Hematopoietic multipotent progenitor cell treated with erythropoietin and hydrocortisone succinate and interleukin-3 and kit ligand, for 8 days (in vitro differentiated cells): ENCODE results near the gene SART1.

Experiments
- DNase-seq: peaks from one replicate; pipeline ENCODE4 v3.0.0-alpha.2; 2015

The SART1 gene

DNA sequence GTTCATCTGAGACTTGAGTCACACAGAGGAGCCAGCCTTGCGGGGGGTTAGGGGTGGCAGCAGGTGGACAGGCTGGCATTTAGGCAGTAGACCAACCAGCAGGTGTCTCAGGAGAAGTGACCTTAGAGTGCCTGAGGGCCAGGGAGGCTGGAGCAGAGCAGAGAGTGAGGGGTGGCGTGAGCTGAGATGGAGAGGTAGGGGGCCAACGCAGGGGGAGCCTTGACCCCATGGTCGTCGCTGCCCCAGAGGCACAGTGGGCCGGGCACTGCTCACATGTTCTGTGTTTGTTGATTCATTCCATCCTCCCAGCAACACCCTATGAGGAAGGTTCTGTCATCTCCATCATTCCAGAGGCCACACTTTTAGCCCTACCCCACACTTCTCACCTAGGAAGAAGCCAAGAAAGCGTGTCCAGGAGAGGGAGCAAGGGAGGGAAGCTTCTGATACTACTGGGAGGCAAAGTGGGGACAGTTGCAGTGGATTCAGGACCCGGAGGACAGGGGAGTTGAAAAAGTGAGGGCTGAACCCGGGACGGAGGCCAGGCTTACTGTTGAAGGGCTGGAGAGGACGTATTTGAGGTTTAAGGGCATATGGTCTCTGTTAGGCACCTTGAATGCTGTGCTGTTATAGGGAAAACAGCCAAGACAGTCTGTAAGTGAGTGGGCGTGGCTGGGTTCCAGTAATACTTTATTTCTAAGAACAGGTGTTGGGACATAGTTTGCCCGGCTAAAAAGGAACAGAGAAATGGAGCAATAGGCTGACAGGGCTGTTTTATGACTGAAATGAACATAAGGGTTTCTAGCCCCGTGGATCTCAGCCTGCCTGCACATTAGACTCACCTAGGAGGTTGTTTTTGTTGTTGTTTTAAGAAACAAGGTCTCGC lies 7.3 kb downstream of the SART1 start:
- DNase-seq = no peak

DNA sequence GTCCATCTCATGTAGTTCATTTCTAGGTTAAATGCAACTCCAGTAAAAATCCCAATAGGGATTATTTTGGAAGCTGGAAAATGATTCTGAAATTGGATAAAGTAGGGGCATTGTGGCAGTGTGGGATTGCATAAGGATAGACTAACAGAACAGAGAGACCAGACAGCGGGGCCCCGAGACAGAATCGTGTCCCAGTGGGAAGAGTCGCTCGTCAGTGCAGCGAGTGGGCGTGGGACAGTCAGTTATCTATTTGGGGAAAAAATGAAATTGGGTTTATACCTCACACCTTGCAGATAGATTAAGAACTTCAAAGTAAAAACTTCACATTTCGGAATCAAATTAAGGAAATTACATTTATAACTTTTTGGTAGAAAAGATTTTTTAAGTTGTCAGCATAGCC lies 10.6 kb downstream of the SART1 start:
- no peak for DNase-seq

DNA sequence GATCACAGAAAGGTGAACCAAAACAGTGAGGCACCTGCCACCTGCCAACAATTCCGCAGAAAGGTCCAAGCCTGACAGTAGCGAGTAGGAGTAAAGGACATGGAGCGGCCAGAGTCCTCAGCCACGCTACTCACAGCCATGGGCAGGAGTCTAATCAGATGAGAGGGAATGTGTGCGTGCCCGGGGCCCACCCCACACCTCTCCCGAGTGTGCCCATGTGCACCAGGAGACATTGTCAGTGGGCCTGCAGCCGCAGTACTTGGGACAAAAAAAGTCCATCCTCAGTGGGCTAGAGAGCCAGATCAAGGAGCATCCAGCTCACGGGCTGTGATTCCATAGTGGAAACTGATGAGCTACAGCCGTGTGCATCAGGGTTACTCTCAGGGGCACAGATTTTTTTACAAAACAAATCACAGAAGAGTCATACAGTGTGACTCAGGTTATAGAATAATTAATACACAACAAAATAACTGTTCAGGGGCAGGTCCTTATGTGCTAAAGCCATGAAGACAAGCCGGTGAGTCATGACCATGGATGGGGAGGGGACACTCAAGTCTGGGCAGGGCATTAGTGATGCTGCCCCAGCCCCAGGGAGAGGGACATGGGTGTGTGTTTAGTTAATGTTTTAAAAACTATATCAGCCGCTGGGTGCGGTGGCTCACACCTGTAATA lies 12.0 kb downstream of the SART1 start:
- no peak for DNase-seq

DNA sequence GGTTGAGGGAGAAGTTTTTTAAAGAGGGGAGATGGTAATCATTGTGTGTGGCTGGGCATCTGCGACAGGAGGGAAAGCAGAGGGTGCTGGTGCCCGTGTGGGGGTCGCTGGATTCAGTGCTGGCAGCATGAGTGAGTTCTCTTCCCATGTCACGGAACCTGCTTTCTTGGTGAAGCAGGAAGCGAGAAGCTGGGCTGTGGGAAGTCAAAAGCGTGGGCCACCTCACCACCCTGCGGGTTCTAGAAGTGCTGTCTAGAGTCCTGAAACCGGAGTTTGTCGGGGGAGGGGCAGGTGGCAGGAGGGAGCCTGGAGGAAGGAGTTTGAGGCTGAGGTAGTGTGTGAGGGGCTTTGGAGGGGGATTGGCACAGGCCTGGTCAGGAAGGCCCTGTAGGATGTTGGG lies 14.2 kb downstream of the SART1 start:
- DNase-seq = no peak

DNA sequence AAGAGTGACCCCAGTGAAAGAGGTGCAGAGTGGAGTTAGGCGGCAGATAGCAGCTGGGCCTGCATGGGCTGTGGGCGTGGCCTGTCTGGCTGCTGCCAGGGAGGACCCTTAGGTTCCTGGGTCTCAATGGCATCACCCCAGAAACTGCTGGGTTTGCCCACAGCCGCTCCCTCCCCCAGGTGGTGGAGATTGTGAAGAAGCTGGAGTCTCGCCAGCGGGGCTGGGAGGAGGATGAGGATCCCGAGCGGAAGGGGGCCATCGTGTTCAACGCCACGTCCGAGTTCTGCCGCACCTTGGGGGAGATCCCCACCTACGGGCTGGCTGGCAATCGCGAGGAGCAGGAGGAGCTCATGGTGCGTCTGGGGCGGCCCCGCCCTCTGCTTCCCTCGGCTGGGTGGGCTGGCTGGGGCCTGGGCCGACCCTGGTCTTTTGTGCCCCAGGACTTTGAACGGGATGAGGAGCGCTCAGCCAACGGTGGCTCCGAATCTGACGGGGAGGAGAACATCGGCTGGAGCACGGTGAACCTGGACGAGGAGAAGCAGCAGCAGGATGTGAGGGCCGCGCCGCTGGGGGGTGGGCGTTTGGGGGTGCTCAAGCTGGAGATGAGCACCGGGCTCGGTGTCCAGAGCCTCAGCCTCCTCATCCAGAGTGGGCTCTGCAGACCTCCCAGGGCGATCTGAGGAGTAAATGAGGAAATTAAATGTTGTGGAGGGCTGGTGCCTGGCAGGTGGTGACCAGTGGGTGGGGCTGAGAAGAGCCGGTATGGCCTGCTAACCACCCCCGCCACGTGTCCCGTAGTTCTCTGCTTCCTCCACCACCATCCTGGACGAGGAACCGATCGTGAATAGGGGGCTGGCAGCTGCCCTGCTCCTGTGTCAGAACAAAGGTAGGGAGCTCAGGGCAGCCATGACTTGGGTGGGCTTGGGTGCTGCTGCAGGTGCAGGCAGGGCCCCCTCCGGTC lies 15.0 kb downstream of the SART1 start:
- no peak for DNase-seq

DNA sequence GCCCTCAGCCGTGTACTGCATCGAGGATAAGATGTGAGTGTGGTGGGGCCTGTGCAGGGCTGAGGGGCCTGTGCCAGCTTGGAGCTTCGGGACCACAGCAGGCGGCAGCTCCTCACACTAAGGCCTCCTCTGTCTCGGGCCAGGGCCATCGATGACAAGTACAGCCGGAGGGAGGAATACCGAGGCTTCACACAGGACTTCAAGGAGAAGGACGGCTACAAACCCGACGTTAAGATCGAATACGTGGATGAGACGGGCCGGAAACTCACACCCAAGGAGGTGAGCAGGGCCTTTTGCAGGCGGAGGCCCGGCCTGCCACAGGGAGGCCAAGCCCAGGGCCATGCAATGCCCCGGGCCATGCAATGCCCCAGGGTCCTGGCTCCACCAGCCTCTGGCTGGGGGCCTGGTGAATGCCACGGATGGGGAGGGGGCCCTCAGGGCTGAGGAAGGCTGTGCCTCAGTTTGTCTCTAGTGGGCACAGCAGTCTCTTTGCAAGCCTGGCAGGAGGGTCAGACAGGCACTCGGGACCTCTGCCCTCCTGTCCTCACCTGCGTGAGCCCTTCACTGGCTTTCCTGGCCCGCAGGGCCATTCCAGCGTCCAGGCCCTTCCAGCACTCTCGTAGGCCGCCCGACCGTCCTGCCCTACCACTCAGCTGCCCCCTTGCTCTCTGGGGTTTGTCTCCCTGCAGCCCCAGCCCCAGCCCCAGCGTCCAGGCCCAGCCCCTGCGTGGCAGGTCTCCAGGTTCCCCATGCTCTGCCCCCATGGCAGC lies 16.3 kb downstream of the SART1 start:
- DNase-seq = no peak

DNA sequence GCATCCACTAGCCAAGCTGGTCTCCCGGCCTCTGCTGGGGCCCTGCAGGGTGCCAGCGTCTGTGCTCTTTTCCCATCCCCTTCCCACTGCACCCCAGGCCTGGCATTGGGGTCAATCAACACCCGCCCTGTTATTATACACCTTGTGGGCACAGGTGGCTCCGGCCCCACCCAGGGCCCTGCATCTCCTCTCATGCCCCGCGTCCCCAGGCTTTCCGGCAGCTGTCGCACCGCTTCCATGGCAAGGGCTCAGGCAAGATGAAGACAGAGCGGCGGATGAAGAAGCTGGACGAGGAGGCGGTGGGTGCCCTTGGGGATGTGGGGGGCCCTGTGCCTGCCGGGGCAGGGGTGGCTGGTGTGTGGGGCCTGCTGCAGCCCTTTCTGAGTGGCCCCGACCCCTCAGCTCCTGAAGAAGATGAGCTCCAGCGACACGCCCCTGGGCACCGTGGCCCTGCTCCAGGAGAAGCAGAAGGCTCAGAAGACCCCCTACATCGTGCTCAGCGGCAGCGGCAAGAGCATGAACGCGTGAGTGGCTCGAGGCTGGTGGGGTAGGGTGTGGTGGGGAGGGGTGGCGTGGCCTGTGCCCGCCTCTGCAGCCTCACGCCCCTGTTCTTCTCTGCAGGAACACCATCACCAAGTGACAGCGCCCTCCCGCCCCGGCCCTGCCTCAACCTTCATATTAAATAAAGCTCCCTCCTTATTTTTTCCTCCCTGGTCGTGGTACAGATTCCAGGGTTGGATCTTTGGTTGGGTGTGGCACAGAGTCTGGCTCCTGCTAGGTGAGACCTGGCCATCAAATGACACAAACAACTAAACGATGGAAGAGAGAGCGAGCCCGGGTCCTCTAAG lies 17.1 kb downstream of the SART1 start:
- DNase-seq = no peak

DNA sequence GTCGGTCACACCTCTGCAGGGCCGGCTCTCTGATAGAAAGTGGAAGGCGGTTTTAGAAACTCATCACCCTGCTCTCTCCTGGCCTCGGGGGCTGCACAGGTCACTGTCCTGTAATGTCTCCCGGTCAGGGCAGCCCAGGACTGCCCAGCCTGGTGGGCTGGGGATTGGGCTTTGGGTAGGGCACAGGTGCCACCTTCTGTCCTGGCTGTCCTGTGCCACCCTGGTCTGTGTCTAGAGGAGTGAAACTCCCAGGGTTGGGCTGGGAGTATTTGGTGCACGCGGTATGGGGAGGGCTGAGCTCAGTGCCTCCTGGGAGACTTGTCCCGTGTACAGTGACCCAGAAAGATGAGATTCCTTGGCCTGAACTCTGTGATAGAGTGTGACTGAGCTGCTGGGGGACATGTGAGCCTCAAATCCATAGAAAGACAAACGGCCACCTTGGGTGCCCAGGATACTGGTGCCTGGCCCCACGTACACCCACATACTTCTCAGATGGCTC lies 17.8 kb downstream of the SART1 start:
- no peak for DNase-seq

DNA sequence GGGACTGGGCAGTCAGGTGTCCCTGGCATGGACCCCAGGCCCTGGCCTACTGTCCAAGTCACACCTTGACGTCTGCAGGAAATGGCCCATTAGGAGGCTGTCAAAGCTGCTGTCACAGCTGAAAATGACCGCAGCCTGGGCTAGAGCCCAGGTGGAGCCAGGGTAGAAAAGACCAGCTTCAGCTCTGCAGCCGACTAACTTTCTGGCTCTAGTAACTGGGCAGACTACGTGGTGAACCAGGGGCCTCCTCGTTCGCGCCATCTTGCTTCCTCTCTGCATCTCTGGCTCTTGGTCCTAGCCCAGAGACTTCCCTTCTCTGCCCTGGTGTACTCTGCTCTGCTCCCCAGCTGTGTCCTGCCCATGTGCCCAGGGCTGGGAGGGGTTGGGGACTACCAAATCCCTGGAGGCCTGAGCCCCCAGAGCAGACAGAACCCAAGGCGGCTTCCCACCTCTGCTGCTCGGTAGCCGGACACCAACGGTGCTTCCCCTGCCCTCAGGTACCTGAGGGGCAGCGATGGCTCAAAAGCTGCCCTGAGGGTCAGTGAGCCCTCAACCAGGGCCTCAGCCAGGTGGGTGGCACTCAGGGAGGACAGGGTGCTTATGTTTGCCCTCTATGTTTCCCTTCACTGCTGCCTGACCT lies 19.7 kb downstream of the SART1 start:
- DNase-seq = no peak

DNA sequence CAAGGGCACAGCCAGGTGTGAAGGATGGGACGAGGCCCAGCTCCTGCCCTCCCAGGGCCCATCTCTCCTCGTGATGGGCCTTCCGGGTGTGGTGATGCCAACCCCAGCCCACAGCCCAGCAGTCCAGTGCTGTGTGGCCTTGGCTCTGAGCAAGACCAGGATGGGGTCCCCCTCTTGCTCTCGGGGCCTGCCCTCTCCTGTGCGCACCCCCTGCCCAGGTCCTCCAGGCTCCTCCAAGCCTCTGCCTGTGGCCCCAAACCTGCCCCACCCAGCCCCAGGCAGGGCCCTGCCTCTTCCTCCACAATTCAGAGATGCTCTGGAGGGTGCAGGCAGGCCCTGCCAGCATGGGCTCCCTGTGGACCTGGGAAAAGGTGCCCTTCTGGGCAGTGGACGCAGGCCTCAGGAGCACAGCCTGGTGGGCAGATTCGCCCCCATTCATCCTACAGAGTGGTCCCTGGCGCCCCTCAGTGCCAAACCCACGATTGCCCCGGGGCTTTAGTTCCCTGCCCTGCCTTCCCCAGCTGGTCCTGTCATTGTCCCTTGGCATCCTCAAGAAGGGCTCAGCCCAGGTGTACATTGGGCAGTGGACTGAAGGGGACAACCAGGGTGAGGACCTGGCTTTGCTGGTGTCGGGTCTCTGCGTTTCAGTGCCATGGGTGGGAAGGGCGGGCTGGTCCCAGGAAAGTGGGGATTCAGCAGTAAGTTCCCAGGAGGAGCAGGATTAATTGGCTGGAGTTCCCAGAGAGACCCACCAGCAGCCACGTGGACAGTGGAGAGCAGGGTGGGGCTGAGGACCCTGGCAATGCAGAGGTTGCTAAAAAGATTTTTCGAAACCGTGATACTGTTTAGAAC lies 20.7 kb downstream of the SART1 start:
- no peak for DNase-seq

DNA sequence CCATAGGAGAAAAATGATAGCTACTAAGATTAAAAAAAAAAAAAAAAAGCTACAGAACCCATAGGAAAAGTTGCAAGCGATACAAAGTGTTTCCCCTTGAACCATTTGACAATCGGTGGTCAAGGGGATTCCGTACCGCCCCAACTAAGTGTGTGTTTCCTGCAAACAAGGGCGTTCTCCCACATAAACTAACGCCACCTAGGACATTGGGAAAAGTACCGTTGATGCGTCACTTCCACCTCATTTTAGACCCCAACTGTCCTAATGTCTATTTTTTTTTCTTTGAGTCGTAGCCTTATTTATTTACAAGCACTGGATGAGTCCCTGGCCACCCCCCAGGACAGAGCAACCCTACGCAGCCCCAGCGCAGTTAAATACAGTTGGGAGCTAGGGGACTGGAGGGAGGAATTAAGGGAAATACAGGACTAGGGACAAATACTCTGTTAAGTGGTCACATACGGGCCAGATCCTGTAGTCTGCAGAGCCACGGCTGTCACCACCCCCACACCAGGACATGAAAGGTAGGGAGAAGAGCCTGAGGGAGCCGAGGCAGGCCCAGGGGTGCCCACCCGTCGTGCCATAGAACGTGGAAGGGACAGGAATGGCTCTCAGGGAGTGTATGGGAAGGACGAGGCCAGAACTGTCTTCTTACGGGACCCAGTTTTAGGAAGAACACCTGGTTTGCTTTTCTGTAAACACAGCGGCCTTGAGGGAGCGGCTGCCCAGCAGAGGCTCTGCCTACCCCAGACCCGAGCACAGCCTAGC lies 21.5 kb downstream of the SART1 start:
- no peak for DNase-seq

DNA sequence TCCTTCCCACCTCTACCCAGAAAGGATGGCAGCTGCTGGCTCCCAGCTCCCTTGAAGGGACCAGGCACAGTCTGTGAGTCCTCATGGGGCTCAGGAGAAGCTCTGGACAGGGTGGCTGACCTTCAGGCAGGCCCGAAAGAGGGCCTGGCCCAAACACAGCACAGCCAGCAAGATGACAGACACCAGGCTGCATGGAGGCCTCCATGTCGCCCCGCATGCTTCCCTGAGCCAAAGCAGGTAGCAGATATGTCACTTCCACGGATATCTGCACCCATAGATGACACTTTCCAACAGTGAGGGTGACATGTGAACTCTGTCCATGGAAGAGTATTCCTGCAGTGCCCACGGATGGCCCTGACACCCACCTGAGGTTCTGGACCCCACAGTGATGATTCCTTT lies 22.1 kb downstream of the SART1 start:
- DNase-seq = no peak

DNA sequence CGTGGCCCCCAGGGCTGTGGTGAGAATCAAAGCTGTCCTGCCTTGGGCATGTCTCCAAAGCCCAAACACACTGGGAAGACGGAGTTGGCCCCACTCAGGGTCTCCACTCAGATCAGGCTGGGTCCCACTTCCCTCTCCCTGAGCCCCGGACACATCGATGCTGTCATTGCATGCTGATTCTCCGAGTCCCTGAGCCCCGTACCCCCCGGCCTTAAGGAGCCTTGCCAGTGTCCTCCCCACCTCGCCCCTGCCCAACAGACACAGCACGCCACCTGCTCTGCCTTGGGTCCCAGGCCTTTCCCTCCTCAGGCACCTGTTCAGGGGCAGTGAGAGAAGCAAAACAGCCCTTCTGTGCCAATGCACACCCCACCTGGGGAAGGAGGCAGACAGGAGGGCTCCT lies 25.8 kb downstream of the SART1 start:
- DNase-seq = no peak

DNA sequence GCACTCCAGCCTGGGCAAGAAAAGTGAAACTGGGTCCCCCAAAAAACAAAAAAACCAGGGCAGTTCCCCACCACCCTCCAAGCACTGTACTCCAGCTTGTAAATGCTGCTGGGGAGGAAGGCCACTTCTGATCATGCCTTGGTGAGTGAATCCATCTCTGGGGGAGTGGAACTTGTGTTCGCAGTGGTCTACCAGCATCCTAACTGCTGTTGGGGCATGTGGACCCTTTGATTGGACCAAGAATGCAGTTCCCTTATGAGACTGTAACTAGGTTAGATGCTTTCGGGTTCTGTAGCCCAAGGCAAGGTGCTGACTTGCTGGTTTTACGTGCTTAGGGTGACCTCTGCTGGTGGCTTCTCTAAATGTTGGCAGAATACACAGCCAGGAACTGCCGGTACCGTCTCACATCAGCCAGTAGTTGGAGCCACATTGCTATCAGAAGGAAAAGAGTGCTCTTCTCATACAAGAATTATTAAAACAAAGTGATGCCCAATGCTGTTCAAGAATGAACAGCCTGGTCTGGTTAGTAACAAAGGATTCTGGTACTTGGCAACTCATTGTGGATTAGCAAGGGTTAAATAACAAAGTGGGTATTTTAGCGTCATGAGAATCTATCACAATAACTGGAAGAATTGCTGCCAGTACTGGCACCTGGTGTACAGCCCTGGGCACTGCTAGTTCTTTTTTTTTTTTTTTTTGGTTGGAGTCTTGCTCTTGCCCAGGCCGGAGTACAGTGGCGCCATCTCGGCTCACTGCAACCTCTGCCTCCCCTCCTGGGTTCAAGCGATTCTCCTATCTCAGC lies 27.5 kb downstream of the SART1 start:
- DNase-seq = peak; percentile 96

DNA sequence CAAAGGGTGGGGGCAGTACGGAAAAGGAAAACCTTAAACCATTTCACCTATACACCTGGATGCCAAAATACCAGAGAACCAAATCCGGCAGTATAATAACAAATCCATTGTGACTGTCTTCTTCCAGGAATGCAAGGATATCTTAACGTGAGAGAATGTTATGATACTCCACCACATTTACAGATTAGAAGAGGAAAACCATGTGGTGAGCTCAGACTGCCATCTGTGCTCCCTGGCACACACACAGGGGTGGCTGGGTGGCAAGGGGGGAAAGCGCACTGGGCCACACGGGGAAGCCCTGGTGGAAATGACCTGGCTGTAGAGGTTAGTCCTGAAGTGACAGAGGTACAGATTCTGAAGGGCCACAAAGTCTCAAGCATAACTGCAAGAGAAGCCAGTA lies 30.5 kb downstream of the SART1 start:
- no peak for DNase-seq

DNA sequence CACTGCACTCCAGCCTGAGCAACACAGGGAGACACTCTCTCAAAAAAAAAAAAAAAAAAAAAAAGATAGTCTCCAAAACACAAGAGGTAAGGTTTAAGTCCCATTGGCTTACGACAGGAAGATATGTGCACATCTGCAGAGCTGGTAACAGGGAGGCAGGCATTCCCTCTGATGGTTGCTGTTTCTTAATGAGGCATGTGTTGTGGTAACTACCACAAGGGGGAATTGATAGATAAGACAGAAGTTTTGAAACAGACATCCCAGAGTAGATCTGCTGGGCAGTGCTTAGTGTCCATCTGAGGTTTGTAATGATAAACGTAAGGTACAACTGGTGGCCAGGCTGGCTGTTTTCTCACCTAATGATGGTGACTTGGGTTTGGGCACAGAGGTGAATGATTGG lies 35.8 kb downstream of the SART1 start:
- DNase-seq = peak; percentile 79

DNA sequence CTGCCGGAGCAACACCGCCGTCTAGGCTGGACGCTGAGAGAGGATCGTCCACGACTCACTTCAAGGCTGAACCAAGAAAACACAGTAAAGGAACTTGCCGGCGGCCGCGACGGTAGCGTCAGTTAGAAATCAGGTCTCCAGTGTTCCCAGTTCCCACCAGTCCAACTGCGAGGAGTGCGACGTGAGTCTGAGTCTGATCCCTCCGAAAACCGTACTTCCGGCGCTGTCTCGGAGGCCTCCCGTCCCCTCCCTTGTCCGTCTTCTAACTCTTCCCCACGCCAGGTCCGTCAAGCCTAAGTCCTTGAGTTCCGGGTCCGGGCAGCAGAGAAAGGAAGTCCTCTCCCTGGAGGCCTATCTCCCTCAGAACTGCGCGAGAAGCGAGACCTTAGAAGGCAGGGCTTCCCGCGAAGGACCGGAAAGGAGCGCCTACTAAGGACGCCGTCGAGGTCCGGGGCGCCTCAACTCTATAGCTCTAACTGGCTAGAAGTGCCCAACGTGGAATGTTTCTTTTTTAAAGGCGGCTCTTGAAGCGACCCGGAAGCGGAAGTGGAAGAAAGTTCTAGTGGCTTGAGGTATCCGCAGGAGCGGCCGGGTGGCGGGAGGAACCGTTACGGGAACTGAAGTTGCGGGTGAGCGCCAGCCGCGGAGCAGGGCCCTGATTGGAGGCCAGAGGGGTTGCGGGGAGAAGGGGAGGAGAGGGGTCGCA lies 40.6 kb downstream of the SART1 start, which contains the start of the genes BANF1 and EIF1AD:
Gene BANF1, plus strand, starts transcription at position 562 of the 706 bp plus-strand sequence. CDS start 748 bp downstream, outside the sequence.
Gene EIF1AD, minus strand, starts transcription at position 216 of the 706 bp plus-strand sequence. CDS start 1,768 bp downstream, outside the sequence.
- DNase-seq = peak; percentile 98
